ENCODE measurements around the gene CASP7. TPM values are rescaled to one million over a fixed set of nuclear protein-coding genes. Genes with fewer than 3 reads are reported as not detected.

Gene CASP7
- total and polyA plus RNA-seq, 10 of the 15 experiments (the other 5 are each of a cell fraction or from before 2014, with no cell fraction given) = 23.7 to 34.4 (median 28.7) TPM

DNA sequence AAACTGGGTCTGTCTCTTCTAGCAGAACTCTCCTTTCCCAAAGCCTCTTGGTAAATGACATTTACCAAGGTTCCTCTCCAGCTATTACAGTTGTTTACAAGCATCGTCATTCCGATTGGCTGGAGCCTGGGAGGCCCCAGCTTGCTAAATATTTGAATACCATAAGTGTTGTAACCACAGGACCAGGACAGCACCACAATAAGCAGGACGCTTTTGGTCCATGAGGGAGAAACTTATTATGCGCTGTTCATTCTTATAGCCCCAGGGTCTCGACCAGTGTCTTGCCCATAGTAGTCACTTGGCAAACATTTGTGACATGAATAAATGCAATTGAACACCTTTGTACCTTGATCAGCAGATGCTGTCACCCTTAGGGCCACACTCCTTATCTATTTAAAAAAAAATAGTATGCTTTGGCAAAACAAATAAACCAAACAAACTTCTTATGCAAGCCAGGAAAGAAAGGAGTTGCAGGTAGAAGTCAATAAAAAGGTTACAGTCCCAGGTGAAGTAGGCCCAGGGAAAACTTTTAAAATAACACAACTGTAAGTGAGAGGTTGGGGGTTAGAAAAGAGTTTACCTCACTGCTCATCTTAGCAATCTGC is 48.7 kb upstream of the CASP7 start:
- Histone ChIP-seq H3K4me3 (no peak overlapping the region), H4K20me1 (ENCODE audit: control insufficient read depth, insufficient read depth) (no peaks in the 10 kb centered on the region), H3K4me1 (ENCODE audit: control insufficient read depth, insufficient read depth, low read length) (no peaks in the 10 kb centered on the region), H3K9me3 (replicated peaks; ENCODE audit: control insufficient read depth, insufficient read depth, low read length) (no peaks in the 10 kb centered on the region; the same call in 2 of the 3 replicates), H2AFZ (ENCODE audit: control insufficient read depth, low read depth, low read length) (no peak overlapping the region), H3K9ac (ENCODE audit: control insufficient read depth, insufficient read depth, low read length) (no peak overlapping the region), H3K27me3 (replicated peaks in 1 of 2; ENCODE audit: control insufficient read depth in 2 of 2, insufficient read depth in 2 of 2, low read length in 1 of 2) (peaks cover 0 to 2% of the 10 kb centered on the region in 2 experiments; a peak in 1 of 4 replicates), H3K27ac (ENCODE audit: control insufficient read depth, insufficient read depth) (no peak overlapping the region), H3K79me2 (ENCODE audit: control insufficient read depth, insufficient read depth, low read length) (no peaks in the 10 kb centered on the region), H3K4me2 (ENCODE audit: control insufficient read depth, insufficient read depth) (no peak overlapping the region), H3K36me3 (ENCODE audit: control insufficient read depth in 2 of 2, insufficient read depth in 2 of 2, low read length in 1 of 2) (no peaks in the 10 kb centered on the region)
- 49% methylated on average over 5 of the region's 5 CpGs for WGBS (ENCODE audit: insufficient coverage, insufficient replicate concordance, low lambda C conversion rate, missing lambda C conversion rate)
- ChIA-PET POLR2A (no interaction called here), CTCF (no interaction called here), RAD21 (ENCODE audit: unreplicated experiment) (no interaction called here), SMC1A (ENCODE audit: uncharacterized antibody, unreplicated experiment) (no interaction called here)
- intact Hi-C loops (cut with micrococcal nuclease; ENCODE audit: unreplicated experiment) (no loop called here), in situ Hi-C loops (cut with MboI) (no loop called here)
- no peak for ATAC-seq
- no TSS peak for BruUV-seq (replicated peaks)
- DNase-seq (ENCODE audit: low read depth, low spot score) = no peak
- TF ChIP-seq TCF3 (IDR thresholded peaks at IDR 0.05; ENCODE audit: borderline replicate concordance, insufficient read depth, low read depth, low read length) (no peak), PAX5 (IDR thresholded peaks at IDR 0.05; ENCODE audit: borderline replicate concordance, low read depth, low read length) (no peak), NR2F1 (conservative IDR thresholded peaks at IDR 0.05) (no peak), MXI1 (IDR thresholded peaks at IDR 0.05; ENCODE audit: low read depth, low read length) (no peak)
- TF ChIP-seq, protein P1, sequence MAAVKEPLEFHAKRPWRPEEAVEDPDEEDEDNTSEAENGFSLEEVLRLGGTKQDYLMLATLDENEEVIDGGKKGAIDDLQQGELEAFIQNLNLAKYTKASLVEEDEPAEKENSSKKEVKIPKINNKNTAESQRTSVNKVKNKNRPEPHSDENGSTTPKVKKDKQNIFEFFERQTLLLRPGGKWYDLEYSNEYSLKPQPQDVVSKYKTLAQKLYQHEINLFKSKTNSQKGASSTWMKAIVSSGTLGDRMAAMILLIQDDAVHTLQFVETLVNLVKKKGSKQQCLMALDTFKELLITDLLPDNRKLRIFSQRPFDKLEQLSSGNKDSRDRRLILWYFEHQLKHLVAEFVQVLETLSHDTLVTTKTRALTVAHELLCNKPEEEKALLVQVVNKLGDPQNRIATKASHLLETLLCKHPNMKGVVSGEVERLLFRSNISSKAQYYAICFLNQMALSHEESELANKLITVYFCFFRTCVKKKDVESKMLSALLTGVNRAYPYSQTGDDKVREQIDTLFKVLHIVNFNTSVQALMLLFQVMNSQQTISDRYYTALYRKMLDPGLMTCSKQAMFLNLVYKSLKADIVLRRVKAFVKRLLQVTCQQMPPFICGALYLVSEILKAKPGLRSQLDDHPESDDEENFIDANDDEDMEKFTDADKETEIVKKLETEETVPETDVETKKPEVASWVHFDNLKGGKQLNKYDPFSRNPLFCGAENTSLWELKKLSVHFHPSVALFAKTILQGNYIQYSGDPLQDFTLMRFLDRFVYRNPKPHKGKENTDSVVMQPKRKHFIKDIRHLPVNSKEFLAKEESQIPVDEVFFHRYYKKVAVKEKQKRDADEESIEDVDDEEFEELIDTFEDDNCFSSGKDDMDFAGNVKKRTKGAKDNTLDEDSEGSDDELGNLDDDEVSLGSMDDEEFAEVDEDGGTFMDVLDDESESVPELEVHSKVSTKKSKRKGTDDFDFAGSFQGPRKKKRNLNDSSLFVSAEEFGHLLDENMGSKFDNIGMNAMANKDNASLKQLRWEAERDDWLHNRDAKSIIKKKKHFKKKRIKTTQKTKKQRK (IDR thresholded peaks at IDR 0.05; ENCODE audit: low read depth, low read length) = no peak
- no peak for FAIRE-seq
